Measurements from ENCODE around the gene CSNK1A1.

GRCh38 chr5:149514512-149514911, 36.7 kb downstream of the CSNK1A1 start:
- TF ChIP-seq POLR2AphosphoS5 (IDR thresholded peaks at IDR 0.05) (no peak), CTCF (IDR thresholded peaks at IDR 0.05) (no peak), POLR2A (IDR thresholded peaks at IDR 0.05) (no peak)
